B cell (primary cell): ENCODE data around the gene ITPRIP. TPM values are rescaled to one million over a fixed set of nuclear protein-coding genes. Genes with fewer than 3 reads are reported as not detected.

Experiments used
- ATAC-seq: fragments of 200-7000 bp; cut with Tn5 transposase; one replicate; pipeline ENCODE4 v1.10.0; 2021; ENCODE audit warnings: low read depth, mild to moderate bottlenecking, moderate number of reproducible peaks, moderate library complexity
- CTCF ChIA-PET: fragments of 350-600 bp; sonication (Branson Sonifier 250); formaldehyde crosslinking; loops from one replicate; lab custom pipeline; 2021; ENCODE audit warnings: antibody characterized with exemption, inconsistent platforms; lab: Charles Lee
- POLR2A ChIA-PET: fragments of 350-600 bp; sonication (Branson Sonifier 250); formaldehyde crosslinking; loops from one replicate; lab custom pipeline; 2021; ENCODE audit warnings: antibody characterized with exemption; lab: Charles Lee
- DNase-seq: peaks from one replicate; pipeline ENCODE4 v3.0.0; 2013
- H2AFZ ChIP-seq: 2 replicates; pipeline ENCODE4 v1.6.1; 2012; ENCODE audit warnings: mild to moderate bottlenecking, low read depth, low read length; ENCODE audit not compliant: insufficient read depth, poor library complexity, severe bottlenecking
- H3K27ac ChIP-seq, 2 donors: 1 replicate in 1 of 2; 2 replicates in 1 of 2; pipeline ENCODE4 v1.5.1; 2012 to 2013; ENCODE audit warnings: low read length in 2 of 2, mild to moderate bottlenecking in 2 of 2, moderate library complexity in 1 of 2
- H3K27me3 ChIP-seq, 4 experiments: fragments of 200-600 bp in 1 of 4; sonication (generic) in 1 of 4; replicated peaks in 1 of 4; 1 replicate in 2 of 4; 2 replicates in 2 of 4; pipeline versions ENCODE4 v1.6.1 to v1.7.0; 2013 to 2016; ENCODE audit warnings: low read length in 3 of 4, mild to moderate bottlenecking in 2 of 4, mixed read lengths in 1 of 4, moderate library complexity in 1 of 4; ENCODE audit not compliant: insufficient read depth in 4 of 4, control insufficient read depth in 3 of 4; ENCODE audit errors: control extremely low read depth in 1 of 4
- H3K36me3 ChIP-seq, 2 experiments: replicated peaks in 1 of 2; 1 replicate in 1 of 2; 2 replicates in 1 of 2; pipeline versions ENCODE4 v1.6.1 to v1.7.1; 2013; ENCODE audit warnings: low read length in 1 of 2; ENCODE audit not compliant: insufficient read depth in 2 of 2, control insufficient read depth in 1 of 2; ENCODE audit errors: control extremely low read depth in 1 of 2, extremely low read depth in 1 of 2
- H3K4me1 ChIP-seq, 2 donors: fragments of 200-600 bp in 1 of 2; sonication (generic) in 1 of 2; 1 replicate in 1 of 2; 2 replicates in 1 of 2; pipeline versions ENCODE4 v1.5.1 to v1.6.1; 2013 to 2017; ENCODE audit warnings: low read length in 2 of 2; ENCODE audit not compliant: control insufficient read depth in 2 of 2, insufficient read depth in 2 of 2
- H3K4me2 ChIP-seq: replicated peaks from 2 replicates; pipeline ENCODE3; 2012; ENCODE audit warnings: mild to moderate bottlenecking, low read depth, low read length; ENCODE audit not compliant: poor library complexity, severe bottlenecking
- H3K4me3 ChIP-seq, 5 experiments: fragments of 200-600 bp in 1 of 5; sonication (generic) in 1 of 5; 1 replicate in 3 of 5; 2 replicates in 2 of 5; pipeline versions ENCODE4 v1.5.1 to v1.7.0; 2011 to 2016; ENCODE audit warnings: low read length in 4 of 5, mild to moderate bottlenecking in 4 of 5, low read depth in 2 of 5, control low read depth in 1 of 5, moderate library complexity in 1 of 5; ENCODE audit not compliant: insufficient read depth in 1 of 5; ENCODE audit errors: control extremely low read depth in 1 of 5, extremely low read depth in 1 of 5
- H3K79me2 ChIP-seq: fragments of 200-600 bp; sonication (generic); one replicate; pipeline ENCODE4 v1.6.0; 2016; ENCODE audit warnings: low read length; ENCODE audit not compliant: control insufficient read depth, insufficient read depth
- H3K9ac ChIP-seq: fragments of 200-600 bp; sonication (generic); 2 replicates; pipeline ENCODE4 v1.6.1; 2017; ENCODE audit warnings: mild to moderate bottlenecking, low read length, moderate library complexity
- H3K9me3 ChIP-seq, 3 donors: one replicate each; pipeline versions ENCODE4 v1.6.1 to v1.7.1; 2013; ENCODE audit warnings: low read length in 2 of 3; ENCODE audit not compliant: control insufficient read depth in 2 of 3, insufficient read depth in 1 of 3; ENCODE audit errors: control extremely low read depth in 1 of 3
- H4K20me1 ChIP-seq: 2 replicates; pipeline ENCODE4 v1.6.0; 2012; ENCODE audit warnings: mild to moderate bottlenecking, low read length; ENCODE audit not compliant: insufficient read depth, control insufficient read depth, poor library complexity, severe bottlenecking
- H3K27ac Mint-ChIP-seq: one replicate; pipeline ENCODE4 v1.8.0; 2021; ENCODE audit warnings: mixed read lengths
- H3K27me3 Mint-ChIP-seq: one replicate; pipeline ENCODE4 v1.8.0; 2021; ENCODE audit warnings: mixed read lengths
- H3K4me1 Mint-ChIP-seq: one replicate; pipeline ENCODE4 v1.8.0; 2021; ENCODE audit warnings: mixed read lengths
- H3K4me3 Mint-ChIP-seq: one replicate; pipeline ENCODE4 v1.8.0; 2021; ENCODE audit warnings: mixed read lengths
- H3K9me3 Mint-ChIP-seq: one replicate; pipeline ENCODE4 v1.8.0; 2022; ENCODE audit warnings: mixed read lengths; ENCODE audit not compliant: insufficient read depth
- CTCF ChIP-seq: fragments of 200-600 bp; IDR thresholded peaks from one replicate; pipeline ENCODE4 v1.8.0; 2022; ENCODE audit warnings: antibody characterized with exemption, mild to moderate bottlenecking
- EZH2 ChIP-seq: IDR thresholded peaks from 2 replicates; pipeline ENCODE4 v1.6.1; 2012; ENCODE audit warnings: borderline replicate concordance, low read depth, mild to moderate bottlenecking, moderate library complexity, low read length; ENCODE audit not compliant: insufficient read depth, poor library complexity, severe bottlenecking
- WGBS: methylation state at CpG from one replicate; pipeline ENCODE4 v1.1.5; 2013; ENCODE audit warnings: missing lambda C conversion rate; ENCODE audit not compliant: insufficient coverage; 5-methylcytosine and 5-hydroxymethylcytosine counted together
- intact Hi-C: fragments of 100-400 bp; cut with micrococcal nuclease; formaldehyde crosslinking; loops from one replicate; pipeline ENCODE4 v1.10.0; 2022
- polyA plus RNA-seq: library from polyadenylated mRNA; depleted of rRNA; stranded (reverse); fragments of >200 nt; gene quantifications from 2 replicates; pipeline ENCODE4 v1.2.3, GENCODE V29; 2012
- total RNA-seq, 2 donors: library from RNA; stranded (reverse); fragments of 120-200 nt in 1 of 2; gene quantifications; 1 replicate in 1 of 2; 2 replicates in 1 of 2; pipeline versions ENCODE4 v1.2.3 to v1.2.4, GENCODE V29; 2013 to 2022

The ITPRIP gene
- total and polyA plus RNA-seq, 2 donors (not counting 1 experiment from before 2014, with no cell fraction given): 22.5 to 28.5 TPM

GRCh38 chr10:104306897-104307296 lies 31.4 kb downstream of the ITPRIP start:
- Histone ChIP-seq H3K4me2 (no peak overlapping the region), H3K27me3 (no peaks in the 10 kb centered on the region), H2AFZ (no peak overlapping the region), H3K9ac (no peak overlapping the region), H4K20me1 (peaks cover 23% of the 10 kb centered on the region), H3K4me3 (no peak overlapping the region), H3K36me3 (peaks cover 0 to 16% of the 10 kb centered on the region in 2 experiments), H3K79me2 (no peaks in the 10 kb centered on the region), H3K9me3 (no peaks in the 10 kb centered on the region), H3K27ac (no peak overlapping the region), H3K4me1 (peaks cover 13 to 21% of the 10 kb centered on the region in 2 donors)
- Mint-ChIP-seq H3K27ac (no peak overlapping the region), H3K9me3 (no peaks in the 10 kb centered on the region), H3K4me3 (no peak overlapping the region), H3K4me1 (peaks cover 23% of the 10 kb centered on the region), H3K27me3 (no peaks in the 10 kb centered on the region)
- ChIA-PET CTCF (interaction anchor here (1.2 to 23.3 kb wide), 8 partner anchors 8 to 50 kb away, joined by 5 to 594 read pairs (median 52); partner anchors contain the start of genes CFAP58 and ITPRIP), POLR2A (no interaction called here)
- 96% methylated on average over 3 of the region's 3 CpGs for WGBS
- DNase-seq (no peak), ATAC-seq (no peak)
- TF ChIP-seq EZH2 (no peak), CTCF (no peak)
- intact Hi-C loops: no loop called here

- TF ChIP-seq CTCF: no peak
- TF ChIP-seq EZH2: no peak
- Histone ChIP-seq H2AFZ (no peak overlapping the region), H3K4me1 (peaks cover 13 to 21% of the 10 kb centered on the region in 2 donors), H3K4me3 (no peak overlapping the region), H3K9ac (no peak overlapping the region), H3K9me3 (no peaks in the 10 kb centered on the region), H3K27me3 (peaks cover 0 to 3% (median 0%) of the 10 kb centered on the region in 4 experiments), H3K27ac (no peak overlapping the region), H3K36me3 (no peaks in the 10 kb centered on the region), H4K20me1 (peaks cover 5% of the 10 kb centered on the region), H3K79me2 (no peaks in the 10 kb centered on the region), H3K4me2 (no peak overlapping the region)
- H3K27me3 Mint-ChIP-seq: peaks cover 10% of the 10 kb centered on the region
- H3K9me3 Mint-ChIP-seq: no peaks in the 10 kb centered on the region
- intact Hi-C loops: loop anchor here (1.0 kb wide), 3 partner anchors 14 to 45 kb away; no protein-coding TSS in a partner anchor
- ATAC-seq (no peak), DNase-seq (no peak)
- WGBS: 92% methylated on average over 4 of the region's 8 CpGs
- ChIA-PET POLR2A (interaction anchor here (1.0 to 1.4 kb wide), 5 partner anchors 33 to 48 kb away, joined by 3 to 8 read pairs (median 5); partner anchors contain the start of genes CFAP58, GSTO2 and ITPRIP), CTCF (interaction anchor here (0.7 to 23.3 kb wide), 12 partner anchors 12 to 416 kb away, joined by 3 to 594 read pairs (median 14); partner anchors contain the start of genes CFAP58 and ITPRIP)
- H3K27ac Mint-ChIP-seq: no peak overlapping the region
- no peak overlapping the region for H3K4me3 Mint-ChIP-seq
- H3K4me1 Mint-ChIP-seq: peaks cover 21% of the 10 kb centered on the region
Observed at GRCh38 chr10:104304927-104305326, 33.3 kb downstream of the ITPRIP start.
